GM12892 (cell line): Measurements from ENCODE around the gene HAUS6.
"Not testable (repeated sequence)": the region's sequence is repeated elsewhere in the genome, so short reads cannot be mapped to it uniquely, and the experiment has no call there.

Source experiments
- DNase-seq: peaks from one replicate; pipeline ENCODE4 v3.0.0; 2011; ENCODE audit not compliant: insufficient read length
- FAIRE-seq: peaks from 2 replicates; lab custom pipeline; 2011; peaks lifted over from hg19 to GRCh38; lab: Jason Lieb, UNC
- POLR2A ChIP-seq: IDR thresholded peaks from 2 replicates; pipeline ENCODE4 v1.6.1; 2011; ENCODE audit warnings: low read depth, low read length, control low read depth
- POLR2AphosphoS5 ChIP-seq: IDR thresholded peaks from 2 replicates; pipeline ENCODE4 v1.6.1; 2011; ENCODE audit warnings: low read depth, low read length, control low read depth
- TAF1 ChIP-seq: IDR thresholded peaks from 2 replicates; pipeline ENCODE4 v1.6.1; 2011; ENCODE audit warnings: low read depth, mild to moderate bottlenecking, control low read depth, low read length, borderline replicate concordance

Gene HAUS6

DNA sequence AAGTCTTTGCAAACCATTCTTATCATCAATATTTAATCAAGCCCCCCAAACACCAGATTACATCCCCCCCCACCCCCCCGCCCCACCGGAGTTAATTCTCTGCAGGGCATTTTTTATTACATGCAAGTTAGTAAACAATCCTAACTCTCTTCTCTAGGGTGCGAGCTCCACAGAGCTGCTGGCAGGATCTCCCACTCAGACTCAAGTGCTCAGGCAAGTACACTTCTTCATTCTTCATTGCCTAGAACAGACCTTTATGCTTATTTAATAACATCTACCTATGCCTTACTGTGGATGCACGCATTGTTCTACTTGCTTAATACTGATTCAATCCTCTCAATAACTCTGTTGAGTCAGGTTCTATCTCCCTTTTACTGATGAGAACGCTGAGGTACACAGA, 79.6 kb downstream of the HAUS6 start:
- DNase-seq (no peak), FAIRE-seq (no peak)
- TF ChIP-seq POLR2AphosphoS5 (no peak), POLR2A (no peak), TAF1 (no peak)

DNA sequence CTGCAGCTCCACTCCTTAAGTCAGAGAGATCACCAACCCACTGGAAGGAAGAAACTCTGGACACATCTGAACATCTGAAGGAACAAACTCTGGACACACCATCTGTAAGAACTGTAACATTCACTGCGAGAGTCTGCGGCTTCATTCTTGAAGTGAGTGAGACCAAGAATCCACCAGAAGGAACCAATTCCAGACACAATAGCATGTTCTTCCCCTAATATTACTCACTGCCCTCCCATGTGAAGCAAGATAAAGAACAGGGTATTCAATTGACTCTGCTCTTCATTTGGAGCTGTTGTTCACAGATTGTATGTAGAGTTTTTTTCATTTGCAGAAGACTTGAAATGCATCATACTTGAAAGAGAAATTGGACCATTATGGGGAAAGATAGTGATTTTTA, 80.5 kb downstream of the HAUS6 start:
- FAIRE-seq (no peak), DNase-seq (no peak)
- TF ChIP-seq POLR2A (no peak), TAF1 (no peak), POLR2AphosphoS5 (no peak)

DNA sequence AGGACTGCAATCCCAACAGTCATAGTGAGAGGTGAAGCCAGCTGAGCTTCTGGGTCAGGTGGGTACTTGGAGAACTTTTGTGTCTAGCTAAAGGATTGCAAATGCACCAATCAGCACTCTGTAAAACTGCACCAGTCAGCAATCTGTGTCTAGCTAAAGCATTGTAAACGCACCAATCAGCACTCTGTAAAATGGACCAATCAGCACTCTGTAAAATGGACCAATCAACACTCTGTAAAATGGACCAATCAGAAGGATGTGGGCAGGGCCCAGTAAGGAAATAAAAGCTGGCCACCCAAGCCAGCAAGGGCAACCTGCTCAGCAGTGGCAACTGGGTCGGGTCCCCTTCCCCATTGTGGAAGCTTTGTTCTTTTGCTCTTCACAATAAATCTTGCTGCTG, 81.1 kb downstream of the HAUS6 start:
- not testable (repeated sequence) for DNase-seq, FAIRE-seq

DNA sequence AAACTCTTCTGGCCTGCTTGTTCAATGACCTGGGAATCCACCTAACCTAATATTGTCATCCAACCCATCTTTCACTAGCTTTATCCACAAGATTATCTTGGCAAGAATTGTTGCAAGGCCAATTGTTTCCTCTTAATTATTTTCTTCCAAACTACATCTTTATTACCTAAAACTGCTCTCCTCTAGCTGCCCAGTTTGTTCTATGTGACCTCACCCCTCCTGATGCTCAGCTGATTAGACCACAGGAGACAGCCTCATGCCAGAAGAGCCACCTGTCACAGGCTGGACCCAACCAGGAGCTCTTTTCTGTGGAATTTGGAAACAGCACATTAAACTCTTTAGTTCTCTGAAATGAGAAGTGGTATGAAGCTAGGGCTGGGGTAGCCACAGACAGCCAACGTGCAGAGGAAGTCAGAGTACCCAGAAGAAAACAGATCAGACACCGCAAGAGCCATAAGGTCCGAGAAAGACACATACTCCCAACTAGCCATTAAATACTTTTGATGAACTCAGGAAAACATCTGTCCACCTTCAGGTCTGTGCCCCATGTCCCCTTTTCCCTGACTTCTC, 81.7 kb downstream of the HAUS6 start:
- DNase-seq (no peak), FAIRE-seq (no peak)
- TF ChIP-seq TAF1 (no peak), POLR2AphosphoS5 (no peak), POLR2A (no peak)

DNA sequence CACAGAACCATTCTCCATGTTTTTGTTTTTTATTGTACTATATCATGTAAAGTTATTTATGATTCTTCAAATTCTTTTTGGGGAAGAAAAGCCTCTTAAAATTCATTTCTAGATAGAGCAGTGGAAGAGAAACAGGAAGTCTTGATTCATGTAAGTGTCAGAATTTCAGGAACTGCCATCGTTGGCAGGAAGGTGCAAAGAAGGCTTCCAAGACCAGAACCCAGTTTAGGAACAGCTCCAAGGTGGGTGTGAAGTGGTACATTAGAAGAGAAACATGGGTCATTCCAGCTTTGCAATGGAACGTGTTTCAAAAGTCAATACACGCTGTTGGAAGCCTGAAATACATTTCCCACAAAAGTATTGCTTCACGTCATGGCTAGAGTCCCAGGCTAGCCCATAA, 84.5 kb downstream of the HAUS6 start:
- FAIRE-seq: no peak
- no peak for TF ChIP-seq TAF1
- no peak for TF ChIP-seq POLR2A
- no peak for TF ChIP-seq POLR2AphosphoS5
- DNase-seq: no peak

DNA sequence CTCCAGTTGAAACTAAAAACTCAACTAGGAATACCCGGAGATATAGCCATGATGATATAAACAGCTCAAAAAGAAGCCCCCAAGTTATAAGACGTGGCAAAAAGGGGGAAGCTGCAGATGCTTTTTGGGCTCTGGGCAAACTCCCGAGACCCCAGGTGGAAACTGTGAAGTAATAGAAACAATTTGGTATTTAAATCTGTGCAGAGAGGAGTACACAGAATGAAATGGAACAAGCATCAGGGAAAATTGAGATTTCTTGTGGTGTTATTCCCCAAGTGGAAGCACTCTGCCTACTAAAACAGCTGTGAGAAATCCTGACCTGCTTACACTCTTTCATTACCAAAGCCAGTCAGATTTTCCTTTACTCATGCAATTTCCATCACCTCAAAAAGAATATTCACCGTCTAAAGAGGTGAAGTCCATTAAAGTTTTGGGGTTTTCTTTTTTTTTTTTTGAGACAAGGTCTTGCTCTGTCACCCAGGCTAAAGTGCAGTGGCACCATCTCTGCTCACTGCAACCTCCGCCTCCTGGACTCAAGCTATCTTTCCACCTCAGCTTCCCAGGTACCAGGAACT, 93.2 kb downstream of the HAUS6 start:
- DNase-seq (no peak), FAIRE-seq (no peak)
- TF ChIP-seq POLR2A: no peak
- no peak for TF ChIP-seq POLR2AphosphoS5
- TF ChIP-seq TAF1: no peak
